Cerebellar nuclear complex (tissue), 1 donor: ENCODE data around the gene SRR.
"Not testable (repeated sequence)": the region's sequence is repeated elsewhere in the genome, so short reads cannot be mapped to it uniquely, and the experiment has no call there.

ENCODE experiments used
- DNase-seq, 2 experiments: peaks; one replicate each; lab custom pipeline; 2025; lab: John Stamatoyannopoulos, UW

Gene SRR

GRCh38 chr17:2292100-2292499 is 11.7 kb upstream of the SRR start:
- no peak for DNase-seq

GRCh38 chr17:2295575-2295974 is 8.2 kb upstream of the SRR start:
- DNase-seq: no peak

DNA sequence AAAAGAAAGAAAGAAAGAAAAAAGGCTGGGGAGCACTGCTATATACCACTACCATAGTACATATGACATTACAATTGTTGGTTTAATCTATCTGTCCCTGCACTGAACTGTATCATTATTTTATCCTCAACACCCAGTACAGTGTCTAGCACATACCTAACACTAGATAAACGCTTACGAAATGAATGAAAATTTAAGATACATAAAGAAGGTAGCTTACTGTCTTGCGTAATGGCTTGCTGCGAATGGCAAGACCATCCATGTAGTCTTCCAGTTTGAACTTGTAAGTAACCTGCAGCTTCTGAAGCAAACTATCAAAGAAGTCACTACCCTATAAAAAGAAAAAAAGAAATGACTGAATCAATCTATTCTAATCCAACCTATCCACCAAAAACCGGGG is 6.7 kb upstream of the SRR start:
- no peak for DNase-seq

GRCh38 chr17:2299136-2299535 is 4.6 kb upstream of the SRR start:
- no peak for DNase-seq

GRCh38 chr17:2299756-2300155 is 4.0 kb upstream of the SRR start:
- no peak for DNase-seq

GRCh38 chr17:2302778-2303203 is 959 bp upstream of the SRR start:
- no peak for DNase-seq

GRCh38 chr17:2304931-2305330 is 1.2 kb downstream of the SRR start:
- DNase-seq: no peak

GRCh38 chr17:2309338-2310154 is 5.8 kb downstream of the SRR start:
- DNase-seq: no peak

GRCh38 chr17:2312736-2313135 is 9.0 kb downstream of the SRR start:
- no peak for DNase-seq

DNA sequence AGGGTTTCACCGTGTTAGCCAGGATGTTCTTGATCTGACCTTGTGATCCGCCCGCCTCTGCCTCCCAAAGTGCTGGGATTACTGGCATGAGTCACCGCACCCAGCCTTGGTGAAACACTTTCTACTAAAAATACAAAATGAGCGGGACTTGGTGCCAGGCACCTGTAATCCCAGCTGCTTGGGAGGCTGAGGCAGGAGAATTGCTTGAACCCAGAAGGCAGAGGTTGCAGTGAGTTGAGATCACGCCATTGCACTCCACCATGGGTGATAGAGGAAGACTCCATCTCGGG is 13.1 kb downstream of the SRR start:
- DNase-seq: not testable (repeated sequence)

GRCh38 chr17:2317796-2318195 is 14.0 kb downstream of the SRR start:
- no peak for DNase-seq

GRCh38 chr17:2319051-2319450 is 15.3 kb downstream of the SRR start:
- DNase-seq: no peak

DNA sequence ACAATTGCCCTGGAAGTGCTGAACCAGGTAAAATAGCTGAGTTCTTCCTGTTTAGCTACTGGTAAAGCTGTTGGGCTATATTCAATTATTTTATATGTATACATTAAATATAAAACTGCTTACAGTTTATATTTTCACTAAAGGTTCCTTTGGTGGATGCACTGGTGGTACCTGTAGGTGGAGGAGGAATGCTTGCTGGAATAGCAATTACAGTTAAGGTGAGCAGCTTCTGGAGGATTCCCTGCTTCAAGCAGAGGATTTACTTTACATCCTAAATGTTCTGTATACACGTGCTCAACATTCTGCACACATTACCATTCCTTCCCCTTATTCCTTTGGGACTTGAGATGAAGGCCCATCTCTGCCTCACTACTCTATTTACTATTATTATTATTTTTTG is 17.6 kb downstream of the SRR start:
- no peak for DNase-seq

GRCh38 chr17:2323629-2324314 is 20.0 kb downstream of the SRR start:
- DNase-seq: no peak

DNA sequence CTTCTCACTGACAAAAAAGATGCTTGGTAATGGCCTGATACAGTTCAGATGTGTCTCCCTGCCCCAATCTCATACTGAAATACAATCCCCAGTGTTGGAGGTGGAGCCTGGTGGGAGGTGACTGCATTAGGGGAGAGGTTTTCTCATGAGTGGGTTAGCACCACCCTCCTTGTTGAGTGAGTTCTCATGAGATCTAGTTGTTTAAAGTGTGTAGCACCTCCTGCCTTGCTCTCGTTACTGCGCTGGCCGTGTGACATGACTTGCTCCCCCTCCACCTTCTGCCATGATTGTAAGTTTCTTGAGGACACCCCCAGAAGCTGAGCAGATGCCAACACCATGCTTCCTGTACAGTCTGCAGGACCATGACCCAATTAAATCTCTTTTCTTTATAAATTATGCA is 27.6 kb downstream of the SRR start:
- DNase-seq: no peak

DNA sequence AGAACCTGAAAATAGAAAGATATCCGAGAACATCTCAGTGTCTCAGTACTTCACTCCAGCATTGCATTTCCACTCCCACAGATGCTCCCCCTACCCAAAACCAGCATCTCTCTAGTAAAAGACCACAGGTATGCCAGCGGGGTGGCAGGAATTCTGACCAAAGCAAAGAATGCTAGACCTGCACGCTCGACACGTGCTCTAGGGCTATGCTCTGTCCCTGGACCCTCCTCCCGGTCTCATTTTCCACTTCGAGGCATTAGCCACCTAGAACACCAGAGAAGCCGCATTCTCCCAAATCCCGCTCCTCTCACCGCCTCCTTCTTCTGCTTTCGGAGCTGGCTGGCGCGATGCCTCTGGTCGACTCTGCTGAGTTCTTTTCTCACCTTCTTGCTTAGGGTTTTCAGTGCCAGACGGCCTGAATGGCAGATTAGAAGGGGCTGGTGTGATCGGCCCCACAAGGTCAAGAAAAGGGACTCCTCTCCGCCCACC is 32.0 kb downstream of the SRR start:
- no peak for DNase-seq

GRCh38 chr17:2336215-2336851 is 32.6 kb downstream of the SRR start, which contains the start of gene TSR1:
TSR1 (minus strand) TSS chr17:2336457; CDS start chr17:2336427, 30 bp downstream.
- DNase-seq: peak; percentile 30 to 76

DNA sequence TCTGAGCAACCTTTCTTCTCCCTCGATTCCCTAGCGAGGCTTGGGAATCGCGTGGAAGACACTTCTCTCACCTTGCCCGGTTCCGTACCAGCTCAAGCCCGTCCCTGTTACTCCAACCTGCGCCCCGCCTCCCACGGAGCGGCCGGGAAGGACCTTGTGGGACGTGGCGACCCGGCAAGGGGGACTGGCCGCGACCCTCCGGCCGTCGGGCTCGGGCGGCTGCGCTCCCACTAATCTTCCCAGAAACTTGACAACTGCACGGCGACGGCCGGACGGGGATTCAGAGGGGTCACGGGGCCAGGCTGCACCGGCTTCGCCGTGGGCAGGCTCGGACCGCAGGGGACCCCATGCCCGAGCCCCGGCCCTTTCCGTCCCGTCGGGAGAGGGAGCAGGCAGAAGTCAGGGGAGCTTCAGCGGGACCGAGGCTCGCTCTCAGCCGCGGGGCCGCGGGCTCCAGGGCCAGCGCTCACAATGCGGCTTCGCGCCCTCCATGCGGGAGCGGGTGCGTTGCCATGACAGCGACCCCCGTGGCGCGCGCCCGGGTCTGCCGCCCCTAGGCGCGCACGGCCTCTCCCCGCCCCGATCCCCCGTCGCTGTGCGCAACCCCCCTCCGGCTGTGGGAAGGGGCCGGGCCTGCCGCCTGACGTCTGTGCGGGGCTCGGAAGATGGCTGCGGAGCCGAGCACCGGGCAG is 33.2 kb downstream of the SRR start, which contains the start of gene SGSM2:
SGSM2 (plus strand) TSS at position 650 of the 692 bp plus-strand sequence. CDS start 188 bp downstream, outside the sequence.
- DNase-seq: no peak

GRCh38 chr17:2337544-2338314 is 34.0 kb downstream of the SRR start:
- DNase-seq: no peak

- no peak for DNase-seq
These were observed 34.5 kb downstream of the SRR start for GRCh38 chr17:2338315-2338657.

DNA sequence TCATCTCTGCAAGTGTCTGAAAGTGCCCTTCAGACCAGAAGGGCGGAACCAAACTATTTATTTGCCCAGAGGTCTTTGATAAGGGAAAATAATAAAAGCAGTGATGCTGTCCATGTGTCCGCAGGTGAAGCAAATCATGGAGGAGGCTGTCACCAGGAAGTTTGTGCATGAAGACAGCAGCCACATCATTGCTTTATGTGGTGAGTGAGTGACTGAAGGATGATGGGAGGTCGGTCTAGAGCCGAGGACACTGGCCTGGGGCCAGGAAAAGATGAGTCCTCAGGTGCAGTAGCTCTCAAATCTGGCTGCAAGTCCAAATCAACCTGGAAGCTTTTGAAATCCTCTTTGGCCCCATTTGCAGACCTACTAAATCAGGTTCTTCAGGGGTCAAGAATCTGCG is 39.7 kb downstream of the SRR start:
- no peak for DNase-seq

- no peak for DNase-seq
These were observed 40.8 kb downstream of the SRR start for GRCh38 chr17:2344528-2344927.
